ENCODE data around the gene SELENOP.

The SELENOP gene

GRCh38 chr5:42798284-42799240 is 13.1 kb downstream of the SELENOP start:
- no peak for DNase-seq (ENCODE audit: insufficient read length, low spot score)
- no peak for TF ChIP-seq POLR2A (IDR thresholded peaks at IDR 0.05; ENCODE audit: low read depth, low read length)
- no peak for FAIRE-seq

GRCh38 chr5:42791151-42791550 is 20.5 kb downstream of the SELENOP start:
- TF ChIP-seq POLR2A (IDR thresholded peaks at IDR 0.05; ENCODE audit: low read depth, low read length) = no peak
- FAIRE-seq (no peak), DNase-seq (ENCODE audit: insufficient read length, low spot score) (no peak)

- FAIRE-seq = no peak
- no peak for DNase-seq (ENCODE audit: insufficient read length, low spot score)
- no peak for TF ChIP-seq POLR2A (IDR thresholded peaks at IDR 0.05; ENCODE audit: low read depth, low read length)
Measured at GRCh38 chr5:42787845-42788244, 23.8 kb downstream of the SELENOP start.

GRCh38 chr5:42787073-42787472 is 24.6 kb downstream of the SELENOP start:
- DNase-seq (ENCODE audit: insufficient read length, low spot score) (no peak), FAIRE-seq (no peak)
- no peak for TF ChIP-seq POLR2A (IDR thresholded peaks at IDR 0.05; ENCODE audit: low read depth, low read length)

GRCh38 chr5:42785756-42786155 is 25.9 kb downstream of the SELENOP start:
- no peak for FAIRE-seq
- TF ChIP-seq POLR2A (IDR thresholded peaks at IDR 0.05; ENCODE audit: low read depth, low read length) = no peak
- no peak for DNase-seq (ENCODE audit: insufficient read length, low spot score)

GRCh38 chr5:42784132-42784531 is 27.6 kb downstream of the SELENOP start:
- no peak for FAIRE-seq
- no peak for DNase-seq (ENCODE audit: insufficient read length, low spot score)
- TF ChIP-seq POLR2A (IDR thresholded peaks at IDR 0.05; ENCODE audit: low read depth, low read length) = no peak

GRCh38 chr5:42781584-42781983 is 30.1 kb downstream of the SELENOP start:
- no peak for TF ChIP-seq POLR2A (IDR thresholded peaks at IDR 0.05; ENCODE audit: low read depth, low read length)
- FAIRE-seq = no peak
- DNase-seq (ENCODE audit: insufficient read length, low spot score) = no peak

GRCh38 chr5:42779083-42779482 is 32.6 kb downstream of the SELENOP start:
- no peak for FAIRE-seq
- no peak for TF ChIP-seq POLR2A (IDR thresholded peaks at IDR 0.05; ENCODE audit: low read depth, low read length)
- DNase-seq (ENCODE audit: insufficient read length, low spot score) = no peak

- DNase-seq (ENCODE audit: insufficient read length, low spot score) (no peak), FAIRE-seq (no peak)
- no peak for TF ChIP-seq POLR2A (IDR thresholded peaks at IDR 0.05; ENCODE audit: low read depth, low read length)
Measured at GRCh38 chr5:42772265-42772993, 39.3 kb downstream of the SELENOP start.

- DNase-seq (ENCODE audit: insufficient read length, low spot score) = no peak
- no peak for FAIRE-seq
- TF ChIP-seq POLR2A (IDR thresholded peaks at IDR 0.05; ENCODE audit: low read depth, low read length) = no peak
Measured at GRCh38 chr5:42770003-42770402, 41.7 kb downstream of the SELENOP start.

GRCh38 chr5:42768106-42768504 is 43.6 kb downstream of the SELENOP start:
- FAIRE-seq (no peak), DNase-seq (ENCODE audit: insufficient read length, low spot score) (no peak)
- no peak for TF ChIP-seq POLR2A (IDR thresholded peaks at IDR 0.05; ENCODE audit: low read depth, low read length)

- FAIRE-seq = peak; percentile 81
- no peak for DNase-seq (ENCODE audit: insufficient read length, low spot score)
- TF ChIP-seq POLR2A (IDR thresholded peaks at IDR 0.05; ENCODE audit: low read depth, low read length) = no peak
Measured at GRCh38 chr5:42767491-42768105, 44.1 kb downstream of the SELENOP start.

GRCh38 chr5:42761791-42762190 is 49.9 kb downstream of the SELENOP start:
- no peak for TF ChIP-seq POLR2A (IDR thresholded peaks at IDR 0.05; ENCODE audit: low read depth, low read length)
- DNase-seq (ENCODE audit: insufficient read length, low spot score) = no peak
- no peak for FAIRE-seq

GRCh38 chr5:42760426-42760825 is 51.3 kb downstream of the SELENOP start:
- FAIRE-seq = no peak
- DNase-seq (ENCODE audit: insufficient read length, low spot score) = no peak
- no peak for TF ChIP-seq POLR2A (IDR thresholded peaks at IDR 0.05; ENCODE audit: low read depth, low read length)

Measured in H54 (cell line).